Muscle of leg (tissue), 11 donors: ENCODE results near the gene TAF1D. TPM values are rescaled to one million over a fixed set of nuclear protein-coding genes. Genes with fewer than 3 reads are reported as not detected.

Experiments
- DNase-seq: peaks from one replicate; pipeline ENCODE4 v3.0.0; 2013
- H3K27ac ChIP-seq: one replicate; pipeline ENCODE4 v1.5.1; 2013; ENCODE audit warnings: mild to moderate bottlenecking, low read length, control low read depth
- H3K27me3 ChIP-seq: one replicate; pipeline ENCODE4 v1.6.1; 2013; ENCODE audit warnings: low read length; ENCODE audit not compliant: control insufficient read depth, insufficient read depth
- H3K36me3 ChIP-seq: one replicate; pipeline ENCODE4 v1.6.1; 2013; ENCODE audit warnings: low read length; ENCODE audit not compliant: control insufficient read depth, insufficient read depth
- H3K4me1 ChIP-seq: one replicate; pipeline ENCODE4 v1.6.1; 2013; ENCODE audit warnings: low read length; ENCODE audit not compliant: control insufficient read depth, insufficient read depth
- H3K4me3 ChIP-seq: one replicate; pipeline ENCODE4 v1.5.1; 2013; ENCODE audit warnings: low read length, control low read depth
- H3K9me3 ChIP-seq: replicated peaks from 2 replicates; pipeline ENCODE4 v1.6.1; 2013; ENCODE audit warnings: low read depth, low read length; ENCODE audit not compliant: control insufficient read depth
- WGBS: methylation state at CpG from one replicate; pipeline ENCODE4 v1.1.5; 2013; ENCODE audit warnings: missing lambda C conversion rate; ENCODE audit not compliant: insufficient coverage; 5-methylcytosine and 5-hydroxymethylcytosine counted together
- polyA plus RNA-seq, 8 donors: library from polyadenylated mRNA; unstranded; fragments of 120-200 nt; gene quantifications; one replicate each; pipeline versions ENCODE4 v1.2.1 to v1.2.3, GENCODE V29; 2013; ENCODE audit warnings: inconsistent platforms in 1 of 8, low replicate concordance in 1 of 8; ENCODE audit not compliant: insufficient read length in 8 of 8, insufficient read depth in 1 of 8
- total RNA-seq: library from RNA; stranded (reverse); fragments of 120-200 nt; gene quantifications from one replicate; pipeline ENCODE4 v1.2.4, GENCODE V29; 2013

Gene TAF1D
- total and polyA plus RNA-seq, 9 donors, result 81.9 to 122 (median 96.1) TPM

DNA sequence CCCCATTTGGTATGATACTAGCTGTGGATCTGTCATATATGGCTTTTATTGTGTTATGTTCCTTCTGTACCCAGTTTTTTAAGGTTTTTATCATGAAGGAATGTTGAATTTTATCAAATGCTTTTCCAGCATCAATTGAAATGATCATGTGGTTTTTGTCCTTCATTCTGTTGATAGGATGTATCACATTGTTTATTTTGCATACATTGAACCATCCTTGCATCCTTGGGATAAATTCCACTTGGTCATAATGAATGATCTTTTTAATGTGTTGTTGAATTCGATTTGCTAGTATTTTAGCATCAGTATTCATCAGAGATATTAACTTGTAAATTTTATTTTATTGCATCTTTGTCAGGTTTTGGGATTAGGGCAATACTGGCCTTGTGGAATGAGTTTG lies 31.1 kb downstream of the TAF1D start:
- Histone ChIP-seq H3K36me3 (peaks cover 19% of the 10 kb centered on the region), H3K27ac (no peak overlapping the region), H3K4me1 (no peaks in the 10 kb centered on the region), H3K9me3 (peaks cover 14% of the 10 kb centered on the region), H3K27me3 (no peaks in the 10 kb centered on the region), H3K4me3 (no peak overlapping the region)
- WGBS, result no CpG with 5 or more reads among the region's 1 CpG
- DNase-seq, result no peak

DNA sequence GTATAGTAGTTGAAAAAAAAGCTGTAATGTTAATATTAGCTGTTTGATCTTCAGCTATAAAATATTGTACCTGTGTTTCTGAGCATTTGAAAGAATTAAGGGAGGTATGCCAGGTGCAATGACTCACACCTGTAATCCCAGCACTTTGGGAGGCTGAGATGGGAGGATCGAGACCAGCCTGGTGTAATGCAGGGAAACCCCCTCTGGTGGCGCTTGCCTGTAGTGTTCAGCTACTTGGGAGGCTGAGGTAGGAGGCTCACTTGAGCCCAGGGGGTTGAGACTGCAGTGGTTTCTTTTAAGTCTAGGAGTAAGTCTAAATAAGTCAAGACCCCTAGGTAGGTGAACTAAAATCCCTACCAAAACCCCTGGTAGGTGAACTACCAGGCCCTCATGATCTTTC lies 37.1 kb downstream of the TAF1D start:
- Histone ChIP-seq H3K27me3 (no peaks in the 10 kb centered on the region), H3K36me3 (peaks cover 27% of the 10 kb centered on the region), H3K27ac (no peak overlapping the region), H3K4me3 (no peak overlapping the region), H3K4me1 (no peaks in the 10 kb centered on the region), H3K9me3 (peaks cover 5% of the 10 kb centered on the region)
- DNase-seq, result no peak
- 100% methylated on average over 2 of the region's 2 CpGs for WGBS

DNA sequence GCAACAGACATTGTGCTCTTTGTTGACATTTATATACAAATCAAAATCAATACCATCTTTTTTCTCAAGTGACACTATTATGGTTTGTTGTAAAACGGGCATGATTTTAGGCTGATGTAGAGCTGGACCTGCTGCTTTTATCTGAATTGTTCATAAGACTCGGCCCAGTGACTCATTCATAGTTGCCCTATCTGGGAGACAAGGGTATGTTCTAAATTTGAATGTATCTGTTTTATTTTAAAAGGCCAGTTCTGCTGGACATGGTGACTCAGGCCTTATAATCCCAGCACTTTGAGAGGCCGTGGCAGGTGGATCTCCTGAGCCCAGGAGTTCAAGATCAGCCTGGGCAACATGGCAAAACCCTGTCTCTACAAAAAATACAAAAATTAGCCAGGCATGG lies 40.5 kb downstream of the TAF1D start:
- Histone ChIP-seq H3K36me3 (peaks cover 44% of the 10 kb centered on the region), H3K27ac (no peak overlapping the region), H3K4me3 (no peak overlapping the region), H3K27me3 (no peaks in the 10 kb centered on the region), H3K4me1 (no peaks in the 10 kb centered on the region), H3K9me3 (no peaks in the 10 kb centered on the region)
- no CpG with 5 or more reads among the region's 3 CpGs for WGBS
- DNase-seq, result no peak

DNA sequence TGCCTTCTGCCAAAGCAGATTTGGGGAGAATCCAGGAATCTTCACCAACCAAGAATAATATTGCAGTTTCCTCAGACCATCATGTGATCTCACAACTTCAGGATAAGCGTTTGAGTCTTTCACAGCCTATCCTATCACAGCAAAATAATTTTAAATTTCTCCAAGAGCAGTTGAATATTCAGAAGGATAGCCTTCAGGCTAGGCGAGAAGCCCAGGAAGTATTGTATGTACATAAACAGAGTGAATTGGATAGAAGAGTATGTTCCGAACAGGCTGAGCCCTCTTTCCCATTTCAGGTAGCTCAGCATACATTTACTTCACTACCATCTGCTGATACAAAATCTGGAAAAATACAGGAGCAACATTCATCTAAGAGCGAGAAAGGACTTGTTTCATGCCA lies 43.7 kb downstream of the TAF1D start:
- no peaks in the 10 kb centered on the region for H3K4me1 ChIP-seq
- H3K36me3 ChIP-seq, result peaks cover 41% of the 10 kb centered on the region
- no peak overlapping the region for H3K4me3 ChIP-seq
- WGBS, result 100% methylated on average over 1 of the region's 4 CpGs
- no peak overlapping the region for H3K27ac ChIP-seq
- no peaks in the 10 kb centered on the region for H3K27me3 ChIP-seq
- no peaks in the 10 kb centered on the region for H3K9me3 ChIP-seq
- no peak for DNase-seq

DNA sequence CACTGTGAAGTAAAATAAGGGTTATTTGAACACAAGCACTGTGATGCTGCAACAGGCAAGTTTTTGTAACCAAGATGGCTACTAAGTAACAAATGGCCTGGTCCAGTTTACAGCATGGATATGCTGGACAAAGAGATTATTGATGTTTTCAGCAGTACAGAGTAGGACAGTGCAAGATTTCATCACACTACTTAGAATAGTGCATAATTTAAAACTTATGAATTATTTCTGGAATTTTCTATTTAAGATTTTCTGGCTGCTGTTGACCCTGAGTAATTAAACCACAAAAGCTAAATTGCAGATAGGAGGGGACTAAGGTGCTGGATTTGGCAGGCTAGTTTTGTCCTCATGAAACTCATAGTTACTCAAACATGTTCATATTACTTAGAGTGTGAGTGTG lies 46.7 kb downstream of the TAF1D start:
- H3K36me3 ChIP-seq, result peaks cover 38% of the 10 kb centered on the region
- no peaks in the 10 kb centered on the region for H3K9me3 ChIP-seq
- H3K4me1 ChIP-seq, result no peaks in the 10 kb centered on the region
- H3K27ac ChIP-seq, result no peak overlapping the region
- no peaks in the 10 kb centered on the region for H3K27me3 ChIP-seq
- no peak for DNase-seq
- no peak overlapping the region for H3K4me3 ChIP-seq

DNA sequence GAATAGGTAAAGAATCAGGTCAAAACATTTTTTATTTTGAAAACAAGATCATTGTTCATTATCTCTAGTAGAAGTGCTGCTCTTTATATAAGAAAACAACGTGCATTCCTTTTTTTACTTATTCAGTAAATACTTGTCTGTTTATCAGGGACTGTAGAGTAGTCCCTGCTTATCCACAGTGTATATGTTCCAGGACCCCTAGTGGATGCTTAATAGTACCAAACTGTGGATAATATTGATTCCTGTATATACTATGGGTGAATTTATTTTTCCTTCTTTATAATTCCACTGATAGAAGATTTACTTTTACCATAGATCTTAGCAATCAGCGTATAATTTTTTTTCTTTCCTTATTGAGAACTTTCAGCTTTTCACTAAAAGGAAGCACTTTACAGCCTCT lies 47.2 kb downstream of the TAF1D start:
- no peaks in the 10 kb centered on the region for H3K9me3 ChIP-seq
- DNase-seq, result no peak
- H3K4me1 ChIP-seq, result no peaks in the 10 kb centered on the region
- no peaks in the 10 kb centered on the region for H3K27me3 ChIP-seq
- H3K27ac ChIP-seq, result no peak overlapping the region
- H3K4me3 ChIP-seq, result no peak overlapping the region
- no CpG with 5 or more reads among the region's 2 CpGs for WGBS
- peaks cover 41% of the 10 kb centered on the region for H3K36me3 ChIP-seq

DNA sequence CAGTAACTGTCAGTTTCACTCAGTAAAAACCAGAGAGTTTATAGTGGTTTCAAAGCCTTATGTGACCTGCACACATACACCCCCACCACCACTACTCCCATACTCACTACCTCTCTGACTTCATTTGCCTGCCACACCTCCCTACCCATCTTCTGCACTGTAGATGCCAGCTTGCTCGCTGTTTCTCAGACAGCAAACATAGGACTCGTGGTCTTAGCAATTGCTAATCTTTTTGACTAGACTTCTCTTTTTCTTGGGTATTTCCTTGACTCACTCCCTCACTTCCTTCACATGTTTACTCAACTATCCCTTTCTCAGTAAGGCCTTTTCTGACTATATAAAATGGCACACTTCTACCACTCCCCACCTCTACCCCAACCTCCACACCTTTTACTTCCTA lies 52.1 kb downstream of the TAF1D start:
- 45% methylated on average over 2 of the region's 2 CpGs for WGBS
- Histone ChIP-seq H3K36me3 (peaks cover 31% of the 10 kb centered on the region), H3K27me3 (no peaks in the 10 kb centered on the region), H3K4me1 (no peaks in the 10 kb centered on the region), H3K4me3 (no peak overlapping the region), H3K9me3 (no peaks in the 10 kb centered on the region), H3K27ac (no peak overlapping the region)
- no peak for DNase-seq

DNA sequence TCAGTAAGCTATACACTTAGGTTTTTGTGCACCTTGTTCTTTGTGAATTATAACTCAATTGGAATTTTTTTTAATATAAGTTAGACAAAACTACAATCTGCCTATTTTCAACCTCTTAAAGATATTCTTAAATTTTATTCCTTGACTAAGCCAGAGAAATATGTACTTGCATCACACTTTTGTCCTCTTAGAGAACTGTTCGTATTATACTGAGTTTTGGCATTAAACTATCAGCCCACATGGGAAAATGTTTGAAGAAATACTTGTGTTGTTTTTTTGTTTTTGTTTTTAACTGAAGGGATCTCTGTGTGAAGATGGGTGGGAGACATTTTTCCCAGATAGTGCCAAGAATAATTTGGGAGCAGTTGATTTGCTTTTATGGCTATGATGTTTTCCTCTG lies 54.5 kb downstream of the TAF1D start:
- no CpG with 5 or more reads among the region's 1 CpG for WGBS
- H3K27ac ChIP-seq, result no peak overlapping the region
- H3K4me1 ChIP-seq, result no peaks in the 10 kb centered on the region
- peak; percentile 36 for DNase-seq
- peaks cover 33% of the 10 kb centered on the region for H3K36me3 ChIP-seq
- no peak overlapping the region for H3K4me3 ChIP-seq
- H3K27me3 ChIP-seq, result no peaks in the 10 kb centered on the region
- no peaks in the 10 kb centered on the region for H3K9me3 ChIP-seq

DNA sequence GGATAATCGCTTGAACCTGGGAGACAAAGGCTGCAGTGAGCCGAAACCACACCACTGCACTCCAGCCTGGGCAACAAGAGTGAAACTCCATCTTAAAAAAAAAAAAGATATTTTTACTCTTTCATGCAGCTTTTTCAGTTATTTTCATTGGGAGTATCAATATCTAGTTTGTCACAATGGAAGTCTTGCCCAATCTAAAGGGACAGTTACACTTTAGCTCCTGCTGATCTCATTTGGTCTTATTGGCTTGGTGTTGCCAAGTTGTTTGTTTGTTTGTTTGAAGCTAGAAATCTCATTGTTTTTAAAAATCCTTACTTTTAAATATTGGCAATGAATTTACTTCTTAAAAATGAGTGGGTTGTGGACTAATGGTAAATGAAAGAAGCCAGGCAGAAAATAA lies 55.1 kb downstream of the TAF1D start:
- no peak for DNase-seq
- Histone ChIP-seq H3K27ac (no peak overlapping the region), H3K4me1 (no peaks in the 10 kb centered on the region), H3K36me3 (peaks cover 33% of the 10 kb centered on the region), H3K4me3 (no peak overlapping the region), H3K9me3 (no peaks in the 10 kb centered on the region), H3K27me3 (no peaks in the 10 kb centered on the region)
- no CpG with 5 or more reads among the region's 2 CpGs for WGBS
